HepG2 (cell line): ENCODE measurements around the gene SCAI.

Experiments used
- CHD2 ChIP-seq: IDR thresholded peaks from 2 replicates; pipeline ENCODE4 v1.6.1; 2011; ENCODE audit warnings: low read depth, low read length, improper control_type of control experiment
- CTCF ChIP-seq: sonication (generic); formaldehyde crosslinking; IDR thresholded peaks from 2 replicates; pipeline ENCODE4 v1.5.0; 2020; ENCODE audit warnings: mild to moderate bottlenecking, missing genetic modification reagents, moderate library complexity
- MAF1 ChIP-seq: sonication (generic); formaldehyde crosslinking; IDR thresholded peaks from 2 replicates; pipeline ENCODE4 v1.5.0; 2020; ENCODE audit warnings: missing genetic modification reagents, borderline replicate concordance
- MEIS2 ChIP-seq: sonication (generic); formaldehyde crosslinking; IDR thresholded peaks from 2 replicates; pipeline ENCODE4 v1.9.0; 2021; ENCODE audit warnings: mild to moderate bottlenecking, missing genetic modification reagents
- ZNF572 ChIP-seq: sonication (generic); formaldehyde crosslinking; IDR thresholded peaks from 2 replicates; pipeline ENCODE4 v1.5.1; 2020; ENCODE audit warnings: mild to moderate bottlenecking, missing genetic modification reagents

GRCh38 chr9:124969401-124969800 lies 173.9 kb downstream of the SCAI start:
- TF ChIP-seq CTCF (CRISPR knock-in tag) (no peak), MAF1 (no peak), ZNF572 (CRISPR knock-in tag) (no peak), MEIS2 (no peak), CHD2 (no peak)
